HuH-7 (cell line): ENCODE results near the gene MIDN.

Source experiments
- DNase-seq: peaks from one replicate; pipeline ENCODE4 v3.0.0; 2011; ENCODE audit warnings: low spot score

Gene MIDN

GRCh38 chr19:1270854-1271527, 22.6 kb downstream of the MIDN start:
- no peak for DNase-seq

GRCh38 chr19:1271528-1272422, 23.4 kb downstream of the MIDN start:
- no peak for DNase-seq

- DNase-seq: no peak
Observed at GRCh38 chr19:1272423-1273262, 24.3 kb downstream of the MIDN start.

GRCh38 chr19:1273263-1274041, 25.1 kb downstream of the MIDN start:
- DNase-seq: no peak

GRCh38 chr19:1274081-1274851, 25.9 kb downstream of the MIDN start:
- no peak for DNase-seq

GRCh38 chr19:1274852-1275259, 26.5 kb downstream of the MIDN start:
- DNase-seq: no peak

- DNase-seq: peak; percentile 90
Observed at GRCh38 chr19:1275260-1275975, 27.0 kb downstream of the MIDN start, which contains the start of gene FAM174C. FAM174C (plus strand) TSS chr19:1275530; CDS start chr19:1275550, 20 bp downstream.

GRCh38 chr19:1275976-1276627, 27.7 kb downstream of the MIDN start:
- no peak for DNase-seq

GRCh38 chr19:1276628-1277022, 28.2 kb downstream of the MIDN start:
- DNase-seq: no peak

GRCh38 chr19:1277061-1277460, 28.7 kb downstream of the MIDN start:
- no peak for DNase-seq

GRCh38 chr19:1278074-1278473, 29.7 kb downstream of the MIDN start:
- DNase-seq: no peak

GRCh38 chr19:1278713-1279660, 30.6 kb downstream of the MIDN start:
- DNase-seq: no peak

GRCh38 chr19:1279782-1280341, 31.5 kb downstream of the MIDN start:
- peak; percentile 84 for DNase-seq

- no peak for DNase-seq
Observed at GRCh38 chr19:1280636-1281568, 32.5 kb downstream of the MIDN start.

GRCh38 chr19:1281569-1282287, 33.3 kb downstream of the MIDN start:
- DNase-seq: no peak

- DNase-seq: no peak
Observed at GRCh38 chr19:1282588-1283206, 34.3 kb downstream of the MIDN start.
